ENCODE results near the gene RAB40B.

DNA sequence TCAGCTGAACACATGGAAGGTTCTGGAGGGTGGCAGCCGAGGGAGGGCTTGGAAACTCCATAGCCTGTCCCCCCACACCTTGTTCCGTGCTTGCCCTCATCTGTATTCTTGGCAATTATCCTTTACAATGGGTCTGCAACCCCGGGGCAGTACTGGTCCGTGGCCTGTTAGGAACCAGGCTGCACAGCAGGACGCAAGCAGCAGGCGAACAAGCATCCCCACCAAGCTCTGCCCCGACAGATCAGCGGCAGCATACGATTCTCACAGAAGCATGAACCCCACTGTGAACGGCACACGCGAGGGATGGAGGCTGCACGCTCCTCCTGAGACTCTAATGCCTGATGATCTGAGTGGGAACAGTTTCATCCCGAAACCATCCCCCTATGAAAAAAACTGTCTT is 56.5 kb downstream of the RAB40B start:
- TF ChIP-seq POLR2A (IDR thresholded peaks at IDR 0.05; ENCODE audit: low read depth, low read length), result no peak
- TF ChIP-seq POU2F2 (IDR thresholded peaks at IDR 0.05; ENCODE audit: low read depth, low read length), result no peak
- no peak for TF ChIP-seq SPI1 (IDR thresholded peaks at IDR 0.05; ENCODE audit: low read depth, low read length)
- no peak for TF ChIP-seq POLR2AphosphoS5 (IDR thresholded peaks at IDR 0.05; ENCODE audit: low read depth, low read length)
- no peak for TF ChIP-seq TAF1 (IDR thresholded peaks at IDR 0.05; ENCODE audit: low read depth, low read length)
- TF ChIP-seq PAX5 (IDR thresholded peaks at IDR 0.05; ENCODE audit: insufficient read depth, low read length, severe bottlenecking), result no peak

Data from GM12891 (cell line).